Myocyte (in vitro differentiated cells): Measurements from ENCODE around the gene ADD3. TPM values are rescaled to one million over a fixed set of nuclear protein-coding genes. Genes with fewer than 3 reads are reported as not detected.

Source experiments
- DNase-seq: peaks from one replicate; pipeline ENCODE4 v3.0.0-alpha.2; 2012; ENCODE audit warnings: low read depth
- total RNA-seq: library from RNA; depleted of rRNA; stranded (reverse); fragments of >200 nt; gene quantifications from 2 replicates; pipeline ENCODE4 v1.2.3, GENCODE V29; 2014

Gene ADD3
- total RNA-seq, 1 donor from 2014 or later, result 799 TPM

DNA sequence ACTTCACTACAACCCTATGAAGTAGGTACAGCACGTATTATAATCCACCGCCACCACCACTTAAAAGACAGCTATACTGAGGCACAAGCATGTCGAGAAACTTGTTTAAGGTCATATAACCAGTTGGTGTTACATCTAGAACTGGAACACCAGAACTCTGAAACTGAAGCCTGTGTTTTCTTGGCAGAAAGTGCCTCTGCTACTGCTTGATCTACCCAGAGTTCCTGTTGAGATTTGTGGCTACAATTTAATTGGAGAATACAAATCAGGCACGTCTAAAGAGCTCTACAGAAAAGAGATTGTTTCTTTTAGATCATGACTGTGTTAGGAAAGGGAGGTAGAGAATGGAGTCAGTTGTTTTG, 4.3 kb upstream of the ADD3 start:
- DNase-seq, result no peak

DNA sequence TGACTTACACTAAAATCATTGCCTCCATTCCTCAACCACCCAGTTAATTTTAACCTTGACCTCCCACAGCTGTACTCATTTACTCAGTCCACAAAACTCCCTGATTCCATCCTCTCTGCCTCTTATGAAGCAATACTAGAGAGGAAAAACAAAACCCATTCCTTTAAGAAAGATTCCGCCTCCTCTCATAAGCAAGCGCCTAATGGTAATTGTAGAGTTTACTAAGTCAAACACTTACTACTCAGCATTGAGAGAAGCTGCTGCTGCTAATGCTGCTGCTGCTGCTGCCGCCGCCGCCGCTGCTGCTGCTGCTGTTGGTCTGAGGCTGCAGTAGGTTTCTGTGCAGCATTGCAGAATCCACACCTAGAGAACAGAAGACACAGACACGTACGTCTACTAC, 2.1 kb upstream of the ADD3 start:
- peak; percentile 47 for DNase-seq

DNA sequence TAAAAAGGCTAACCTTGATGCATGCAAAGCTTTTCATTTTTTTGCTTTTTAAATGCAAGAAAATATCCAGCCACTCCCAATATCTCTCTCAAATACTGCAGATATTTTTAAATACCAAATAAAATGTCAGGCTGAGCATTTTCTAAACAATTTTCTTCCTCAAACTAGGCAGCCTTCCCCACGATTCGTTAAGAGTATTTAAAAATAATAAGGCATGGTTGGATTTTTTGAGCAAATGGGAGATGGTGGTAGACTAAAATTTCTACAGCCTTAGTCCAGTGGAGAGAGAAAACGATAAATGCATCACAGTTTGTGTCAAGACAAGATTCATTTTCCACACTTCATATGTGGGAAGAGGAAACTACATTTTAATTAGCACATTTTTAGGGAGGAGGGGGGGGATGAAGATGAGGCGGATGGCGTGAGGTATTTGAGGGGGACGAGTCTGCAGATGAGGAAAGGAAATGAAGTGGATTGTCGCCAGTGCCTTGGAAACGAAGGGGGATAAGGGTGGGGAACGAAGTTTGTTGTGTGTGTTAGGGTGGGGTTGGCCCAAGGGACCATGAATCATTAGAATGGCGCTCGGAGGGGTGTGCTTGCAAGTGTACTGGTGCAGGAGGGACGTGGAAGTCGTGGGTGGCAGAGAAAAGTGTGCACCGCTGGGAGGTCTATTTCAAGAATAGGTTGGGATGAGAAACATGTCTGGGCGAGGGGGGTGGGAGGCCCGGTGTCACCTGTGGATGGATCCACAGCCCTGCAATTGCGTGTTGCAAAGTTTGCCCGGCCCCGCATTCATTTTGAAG, 1.2 kb upstream of the ADD3 start:
- peak; percentile 53 for DNase-seq

DNA sequence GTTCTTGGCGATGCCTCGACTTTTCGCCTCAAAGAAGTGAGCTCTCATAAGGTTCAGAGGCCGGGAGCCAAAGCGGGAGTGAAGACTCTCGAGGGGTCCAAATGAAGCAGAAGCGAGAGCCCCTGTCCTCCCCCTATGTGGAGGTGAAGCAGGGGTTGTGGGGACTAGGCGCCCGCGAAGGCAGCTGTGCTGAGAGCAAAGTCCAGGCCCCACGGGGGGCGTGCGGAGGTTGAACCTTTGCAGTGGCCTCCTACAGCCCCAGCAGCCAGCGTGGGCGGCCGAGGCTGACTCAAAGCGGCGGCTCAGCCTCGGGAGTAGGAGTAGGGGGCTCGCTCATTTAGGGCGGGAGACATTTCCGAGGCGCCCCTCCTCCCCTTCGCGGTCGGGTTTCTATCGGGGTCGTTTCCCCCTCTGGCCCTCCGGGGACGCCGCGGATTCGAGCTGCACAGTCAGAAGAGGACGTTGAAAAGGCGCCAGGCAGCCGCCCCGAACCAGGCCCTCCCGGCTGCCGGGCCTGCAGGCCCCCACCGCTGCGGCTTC, 553 bp upstream of the ADD3 start:
- DNase-seq, result no peak

DNA sequence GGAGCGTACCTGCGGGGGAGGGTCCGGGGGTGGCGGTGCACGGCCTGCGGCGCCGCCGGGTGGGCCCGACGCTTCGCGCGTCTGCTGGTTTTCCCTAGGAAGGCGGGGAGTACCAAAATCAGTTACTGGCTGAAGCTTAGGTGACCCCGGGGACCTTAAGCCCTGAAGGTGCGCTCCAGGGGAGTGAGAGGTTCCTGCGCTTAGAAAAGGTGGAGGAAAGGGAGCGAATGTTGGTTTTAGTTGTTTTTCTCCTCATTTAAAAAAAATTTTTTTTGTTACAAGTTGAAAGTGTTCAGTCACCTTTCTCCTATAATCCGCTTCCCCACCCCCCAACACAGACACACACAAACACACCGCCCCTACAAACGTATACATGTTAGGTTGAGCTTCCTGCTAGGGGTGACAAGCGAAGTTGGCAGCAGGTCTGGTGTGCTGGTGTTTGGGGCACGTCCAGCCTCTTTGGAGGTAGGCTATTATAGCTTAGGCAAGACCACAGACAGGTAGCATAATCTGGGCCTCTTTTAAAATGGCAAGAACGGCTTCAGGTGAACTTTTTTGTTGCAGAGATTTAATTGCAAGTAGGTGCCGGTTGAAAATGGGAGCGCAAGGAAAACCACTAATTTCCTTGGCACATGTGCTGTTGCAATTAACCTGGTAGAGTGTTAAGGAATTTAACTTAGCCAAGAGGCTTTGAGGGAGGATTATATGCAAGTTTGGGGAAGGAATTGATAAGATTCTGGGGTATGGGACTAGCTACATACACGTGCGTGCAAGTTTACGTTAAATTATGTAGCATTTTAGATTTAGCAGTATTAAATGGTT, 945 bp downstream of the ADD3 start:
- DNase-seq, result no peak

DNA sequence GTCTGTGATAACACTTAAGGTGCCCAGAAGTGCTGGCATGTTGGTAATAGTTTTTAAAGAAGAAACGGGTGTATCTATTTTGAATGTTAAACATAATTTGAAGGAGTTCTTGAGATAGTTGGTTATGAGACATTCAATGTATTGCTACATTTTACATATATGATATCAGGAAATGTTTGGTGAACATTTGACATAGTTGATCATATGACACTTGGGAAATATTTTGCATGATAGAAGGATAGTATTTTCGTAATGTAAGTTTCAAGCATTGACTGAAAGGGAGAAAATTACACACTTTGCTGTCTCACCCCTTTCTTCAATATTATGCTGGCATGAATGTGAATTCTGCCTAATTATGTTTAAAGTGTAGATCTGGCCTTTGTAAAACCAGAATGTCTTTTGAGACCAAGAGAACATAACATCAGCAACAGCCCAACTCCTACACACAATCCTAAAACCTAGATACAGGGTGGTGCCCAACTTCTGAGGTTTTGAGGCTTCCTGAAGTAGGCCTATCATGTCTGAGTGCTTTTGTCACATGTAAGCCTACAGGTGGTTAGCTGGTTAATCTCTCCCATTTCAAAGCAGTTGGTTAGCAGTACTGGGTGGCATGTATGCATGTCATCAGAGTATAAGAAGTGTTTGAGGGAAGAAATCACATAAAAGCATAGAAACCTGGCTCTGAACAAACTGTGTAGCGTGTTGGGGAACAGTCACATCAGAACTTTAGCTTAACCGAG, 2.1 kb downstream of the ADD3 start:
- peak; percentile 38 for DNase-seq

DNA sequence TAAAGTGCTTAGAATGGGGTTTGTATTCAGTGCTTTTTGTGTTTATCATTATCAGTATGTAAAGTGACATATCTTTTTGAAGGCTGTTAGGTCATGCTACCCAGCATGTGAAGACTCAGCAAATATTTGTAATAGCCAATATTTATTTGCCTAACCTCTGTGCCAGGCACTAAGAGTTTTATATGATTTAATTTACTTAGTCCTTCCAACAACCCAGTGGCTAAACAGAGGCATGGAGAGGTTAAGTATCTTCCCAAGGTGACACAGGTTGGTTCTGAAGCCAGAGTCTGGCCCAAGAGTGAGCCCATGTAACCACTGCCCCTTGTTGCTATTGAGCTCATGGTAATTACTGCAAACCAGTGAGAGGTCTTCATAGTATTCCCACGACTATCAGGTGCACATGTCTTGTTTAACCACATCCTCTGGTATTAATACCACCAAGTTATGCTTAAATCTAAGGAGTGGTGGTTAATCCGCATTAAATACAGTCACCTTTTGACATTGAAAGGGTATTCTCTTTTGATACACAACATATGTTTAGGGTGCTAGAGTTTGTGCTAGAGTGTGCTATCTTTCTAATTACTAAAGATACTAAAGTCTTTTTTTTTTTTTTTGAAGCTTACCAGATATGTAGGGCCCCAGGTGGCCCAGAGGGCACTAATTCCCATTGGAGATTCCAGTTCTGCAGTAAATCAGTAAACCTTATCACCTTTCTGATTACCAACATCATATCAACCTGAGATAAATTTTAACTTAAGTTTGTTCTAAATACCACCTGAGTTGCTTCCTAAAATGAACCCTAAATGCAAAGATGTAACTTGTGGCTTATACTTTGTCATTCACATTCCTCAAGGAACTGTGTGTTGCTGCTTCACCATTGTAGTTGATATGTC, 2.9 kb downstream of the ADD3 start:
- peak; percentile 53 for DNase-seq

DNA sequence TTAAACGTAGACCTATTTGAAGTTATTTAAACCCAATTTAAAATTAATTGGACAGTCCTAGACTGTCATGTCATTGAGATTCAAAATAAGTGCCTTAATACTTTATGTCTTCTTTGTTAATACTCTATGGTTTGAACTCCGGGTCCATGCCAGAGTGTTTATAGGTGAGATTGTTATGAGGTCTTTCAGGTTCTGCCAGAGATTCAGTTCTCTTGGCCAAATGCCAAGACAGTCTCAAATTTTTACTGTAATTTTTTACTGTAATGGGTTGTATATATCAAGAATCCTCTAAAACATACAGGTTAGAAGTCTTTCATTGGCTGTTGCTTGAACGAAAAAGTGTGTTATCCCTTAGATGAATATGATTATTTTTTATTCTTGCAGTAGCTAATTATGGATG, 3.9 kb downstream of the ADD3 start:
- no peak for DNase-seq

DNA sequence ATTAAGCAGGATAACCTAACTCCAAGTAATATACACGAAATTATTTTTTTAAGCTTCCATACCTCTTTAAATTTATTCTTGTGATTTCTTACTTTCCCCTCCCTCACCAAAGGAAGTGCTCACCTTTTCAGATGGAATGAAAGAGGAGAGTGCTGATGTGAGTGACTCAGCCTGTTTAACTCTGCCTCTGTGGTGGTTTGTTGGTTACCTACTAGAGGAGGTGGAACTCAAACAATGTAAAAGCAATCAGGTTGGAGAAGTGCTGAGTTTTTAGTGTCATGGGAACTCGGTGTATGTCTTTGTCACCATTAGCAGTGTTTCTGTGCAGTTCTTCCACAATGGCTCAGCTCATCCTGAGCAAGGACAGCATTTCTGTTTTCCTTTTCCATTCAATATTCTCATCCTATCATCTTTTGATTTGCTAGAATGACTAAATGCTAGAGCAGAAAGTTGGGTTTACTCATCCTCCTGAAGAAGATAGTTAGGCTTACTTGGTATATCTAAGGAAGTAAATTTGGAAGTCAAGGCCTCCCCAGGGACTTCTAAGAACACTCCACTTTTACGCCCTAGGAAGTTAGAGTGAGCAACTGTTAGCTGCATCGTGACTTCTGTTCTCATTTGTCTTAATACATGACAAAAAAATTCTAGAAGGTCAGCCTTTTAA, 6.0 kb downstream of the ADD3 start:
- no peak for DNase-seq

DNA sequence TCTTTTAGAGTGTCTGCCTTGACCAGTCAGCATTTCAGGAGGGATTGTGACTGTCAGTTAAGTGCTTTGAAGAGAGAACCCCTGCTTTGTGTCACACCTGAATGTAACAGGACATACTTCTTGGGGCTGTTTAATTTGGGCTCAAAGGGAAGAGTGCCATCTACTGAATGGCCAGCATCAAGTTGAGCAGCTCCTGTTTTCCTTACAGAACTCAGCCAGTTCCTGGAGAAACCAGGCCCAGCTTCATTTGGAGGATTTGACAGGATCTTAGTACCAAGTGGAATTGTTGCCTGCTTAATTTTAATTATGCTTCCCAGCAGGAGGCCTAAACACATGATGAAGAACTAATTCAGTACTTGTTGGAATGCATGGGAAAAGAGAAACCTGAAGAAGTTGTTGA, 8.3 kb downstream of the ADD3 start:
- DNase-seq, result peak; percentile 17

DNA sequence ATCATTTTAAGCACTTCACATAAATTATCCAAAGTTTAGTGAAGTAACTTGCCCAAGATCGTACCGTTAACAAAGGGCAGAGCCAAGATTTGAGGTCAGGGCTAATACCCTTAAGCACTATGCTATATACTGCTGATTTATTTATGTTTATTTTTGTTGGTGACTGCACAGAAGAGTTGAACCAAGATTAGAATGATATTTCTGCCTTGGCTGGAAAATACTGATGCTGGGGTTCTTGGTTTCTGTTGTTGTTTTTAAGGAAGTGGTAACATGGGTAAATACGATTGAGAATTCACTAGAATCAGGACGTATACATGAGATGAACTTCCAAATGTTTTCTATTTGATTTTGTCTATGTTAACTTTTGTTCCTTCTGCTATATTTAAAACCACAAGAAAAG, 9.3 kb downstream of the ADD3 start:
- no peak for DNase-seq

DNA sequence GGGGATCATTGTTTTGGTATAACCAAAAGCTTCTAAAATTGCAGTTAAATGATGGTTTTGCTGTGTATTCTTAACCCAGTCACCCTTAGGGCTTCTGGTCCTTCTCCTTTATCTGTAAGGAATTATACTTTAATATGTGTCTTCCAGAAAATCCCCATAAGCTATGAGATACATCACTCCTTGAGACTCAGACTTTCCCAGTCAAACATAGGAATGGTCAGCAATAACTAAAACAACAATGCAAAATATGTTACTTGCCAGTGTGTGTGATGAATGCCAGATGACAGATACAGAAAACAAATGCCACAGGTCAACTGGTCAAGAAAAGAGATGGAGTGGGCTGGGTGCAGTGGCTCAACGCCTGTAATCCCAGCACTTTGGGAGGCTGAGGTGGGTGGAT, 10.1 kb downstream of the ADD3 start:
- DNase-seq, result no peak

DNA sequence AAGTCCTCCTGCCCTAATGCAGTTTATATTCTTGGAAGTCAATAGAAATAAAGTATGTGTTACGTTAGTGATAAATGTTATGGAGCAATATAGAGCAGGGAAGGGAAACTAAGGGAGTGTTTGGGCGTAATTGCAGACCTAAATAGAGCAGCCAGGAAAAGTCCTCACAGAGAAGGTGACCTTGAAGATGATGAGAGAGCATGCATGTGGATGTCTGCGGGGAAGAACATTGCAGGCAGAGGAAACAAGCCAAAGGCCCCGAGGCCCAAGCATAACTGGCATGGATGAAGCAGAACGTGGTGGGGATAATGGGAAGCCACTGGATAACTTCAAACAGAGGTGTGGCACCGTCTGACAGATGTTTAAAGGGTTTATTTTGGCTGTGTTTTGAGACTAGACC, 12.5 kb downstream of the ADD3 start:
- DNase-seq, result no peak

DNA sequence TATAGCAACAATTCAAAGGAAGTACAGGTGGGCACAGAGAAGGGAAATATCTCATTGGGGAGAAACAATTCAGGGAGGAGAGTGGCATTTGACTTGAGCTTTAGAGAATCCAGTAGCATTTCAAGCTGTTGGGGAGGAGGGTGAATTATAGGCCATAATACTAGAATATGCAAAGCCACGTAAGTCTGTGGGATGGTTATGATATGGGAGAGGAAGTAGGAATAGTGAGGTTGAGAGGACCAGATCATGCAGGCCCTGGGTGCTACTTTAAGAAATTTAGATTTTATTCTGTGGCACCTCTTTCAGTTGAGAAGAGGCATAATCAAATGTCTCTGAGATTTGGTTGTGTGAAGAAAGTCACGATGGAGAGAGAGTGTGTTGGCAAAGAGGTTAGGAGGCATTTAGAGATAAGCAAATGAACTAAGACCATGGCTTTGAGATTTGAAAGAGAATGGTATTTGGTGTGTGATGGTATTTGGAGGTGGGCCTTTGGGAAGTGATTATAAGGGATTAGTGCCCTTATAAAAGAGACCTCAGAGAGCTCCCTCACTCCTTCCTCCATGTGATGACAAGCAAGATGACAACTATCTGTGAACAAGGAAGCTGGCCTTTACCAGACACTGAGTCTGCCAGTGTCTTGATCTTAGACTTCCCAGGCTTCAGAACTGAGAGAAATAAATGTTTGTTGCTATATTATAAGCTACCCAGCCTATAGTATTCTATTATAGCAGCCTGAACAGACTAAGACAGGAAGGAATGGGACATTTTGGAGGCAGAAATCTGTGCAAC, 15.1 kb downstream of the ADD3 start:
- DNase-seq, result no peak

DNA sequence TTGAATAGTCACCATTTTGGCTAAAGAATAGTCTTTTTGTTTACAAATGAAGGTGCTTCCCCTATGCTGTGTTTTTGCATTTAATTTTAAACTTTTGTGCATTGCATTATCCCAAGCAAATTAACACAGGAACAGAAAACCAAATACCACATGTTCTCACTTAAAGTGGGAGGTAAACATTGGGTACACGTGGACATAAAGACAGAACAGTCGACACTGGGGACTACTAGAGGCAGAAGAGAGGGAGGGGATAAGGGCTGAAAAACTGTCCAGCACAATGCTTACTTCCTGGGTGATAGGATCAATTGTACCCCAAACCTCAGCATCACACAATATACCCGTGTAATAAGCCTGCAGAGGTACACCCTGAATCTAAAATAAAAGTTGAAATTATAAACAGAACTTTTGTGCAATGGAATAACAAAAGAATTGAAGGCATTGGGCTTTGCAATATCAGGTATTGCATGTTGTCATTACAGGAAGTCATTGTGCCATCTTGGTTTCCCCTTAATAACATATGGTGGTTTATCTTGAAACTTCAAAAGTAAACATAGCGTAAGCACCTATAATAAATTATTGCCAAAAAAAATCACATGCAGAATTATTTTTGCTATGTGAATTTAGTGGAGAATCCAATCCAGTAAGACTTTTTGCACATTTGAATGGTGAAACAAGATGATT, 16.1 kb downstream of the ADD3 start:
- DNase-seq, result no peak

DNA sequence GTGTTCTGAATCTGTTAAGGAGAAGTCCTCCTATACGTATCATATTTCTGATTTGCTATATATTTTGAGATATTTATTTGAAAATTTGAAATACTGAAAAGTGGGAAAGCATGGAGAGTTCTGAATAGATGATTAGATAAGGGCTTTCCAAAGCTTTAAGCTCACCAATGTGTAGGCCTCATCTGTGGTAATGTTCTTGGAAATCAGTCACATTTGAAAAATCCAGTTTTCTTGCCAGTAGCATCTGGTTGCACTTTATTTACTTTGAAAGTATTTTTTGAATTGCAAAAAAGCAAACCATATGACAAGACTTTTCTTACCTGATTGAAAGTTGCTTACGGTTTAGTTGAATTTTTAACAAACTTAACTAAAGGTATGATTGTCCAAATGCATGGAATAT, 21.7 kb downstream of the ADD3 start:
- DNase-seq, result no peak

DNA sequence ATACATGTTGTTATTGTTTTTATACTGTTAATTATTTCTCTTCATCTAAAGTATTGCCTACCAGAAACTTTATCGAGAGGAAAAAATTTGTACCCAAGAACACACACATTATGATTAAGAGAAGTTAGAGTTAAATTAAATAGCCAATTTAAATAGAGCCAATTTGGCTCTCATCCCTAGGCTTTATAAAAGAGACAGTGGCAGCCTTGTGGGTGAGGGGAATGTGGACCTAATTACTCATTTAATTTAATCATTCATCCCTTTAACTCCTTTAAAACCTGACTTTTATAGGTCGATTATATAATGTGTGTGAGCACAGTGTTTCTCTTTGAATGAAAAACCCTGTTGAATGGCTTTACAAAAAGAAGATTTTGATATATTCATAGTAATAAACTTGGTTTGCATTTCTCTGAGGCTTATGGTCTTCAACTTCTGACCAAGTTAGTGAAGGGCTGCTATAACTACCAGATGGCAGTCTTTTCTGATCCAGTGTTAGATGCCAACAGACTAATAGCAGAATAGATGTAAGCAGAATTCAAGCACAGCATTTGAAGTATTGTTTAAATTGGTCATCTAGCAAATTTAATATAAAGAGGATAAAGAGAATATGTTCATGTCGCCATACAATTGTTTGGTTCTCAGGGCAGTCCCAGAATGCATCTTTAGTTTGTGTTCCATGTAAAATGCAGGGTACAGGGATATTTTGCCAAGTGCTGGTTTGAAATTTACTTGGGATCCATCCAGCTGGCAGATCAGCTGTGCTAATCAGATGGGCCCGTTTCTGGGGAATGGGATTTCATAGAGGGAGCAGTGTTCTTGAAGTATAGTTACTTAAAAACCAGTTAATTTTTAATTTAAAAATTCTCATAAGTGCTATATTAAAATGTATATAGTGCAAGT, 25.3 kb downstream of the ADD3 start:
- DNase-seq, result peak; percentile 25
